ENCODE measurements around the gene MFSD1. TPM values are rescaled to one million over a fixed set of nuclear protein-coding genes. Genes with fewer than 3 reads are reported as not detected.

Gene MFSD1
- polyA plus RNA-seq, 3 donors = 110 to 262 (median 225) TPM

DNA sequence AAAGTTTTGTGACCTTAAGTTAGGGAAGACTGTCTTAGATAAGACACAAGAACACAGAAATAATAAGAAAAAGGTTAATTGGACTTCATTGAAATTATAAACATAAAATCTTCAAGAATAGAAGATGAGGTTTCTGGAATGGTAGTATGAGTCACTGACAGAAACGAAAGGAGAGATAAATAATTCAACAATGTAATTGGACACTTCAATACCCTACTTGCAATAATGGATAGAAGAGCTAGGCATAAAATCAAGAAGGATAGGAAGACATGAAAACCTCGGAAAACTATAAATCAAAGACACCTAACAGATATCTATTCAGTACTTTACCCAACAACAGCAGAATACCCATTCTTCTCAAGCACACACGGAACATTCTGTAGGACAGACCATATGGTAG lies 15.9 kb upstream of the MFSD1 start:
- Histone ChIP-seq H3K4me3 (replicated peaks in 1 of 3; ENCODE audit: low read depth in 2 of 3, low read length in 3 of 3) (no peak overlapping the region), H3K27me3 (ENCODE audit: control insufficient read depth in 2 of 2, insufficient read depth in 2 of 2, low read length in 2 of 2) (no peaks in the 10 kb centered on the region), H2AFZ (ENCODE audit: insufficient read depth, low read depth, low read length, poor library complexity, severe bottlenecking) (no peak overlapping the region), H3K9ac (ENCODE audit: insufficient read depth, low read length, poor library complexity, severe bottlenecking) (no peak overlapping the region), H3K4me1 (ENCODE audit: control insufficient read depth in 1 of 2, insufficient read depth in 2 of 2, low read length in 2 of 2) (peaks cover 1% of the 10 kb centered on the region in 2 donors), H3K27ac (ENCODE audit: low read depth in 1 of 2, low read length in 2 of 2) (no peak overlapping the region), H3K79me2 (ENCODE audit: insufficient read depth, low read length) (no peaks in the 10 kb centered on the region), H3K36me3 (replicated peaks in 1 of 2; ENCODE audit: control insufficient read depth in 1 of 2, insufficient read depth in 2 of 2, low read length in 2 of 2) (no peaks in the 10 kb centered on the region), H3K4me2 (replicated peaks; ENCODE audit: extremely low read depth, low read length, poor library complexity, severe bottlenecking) (no peak overlapping the region), H3K9me3 (replicated peaks in 1 of 2; ENCODE audit: control insufficient read depth in 1 of 2, insufficient read depth in 1 of 2, low read length in 2 of 2) (no peaks in the 10 kb centered on the region), H4K20me1 (ENCODE audit: insufficient read depth, low read length) (no peaks in the 10 kb centered on the region)
- no peak overlapping the region for H3K27ac Mint-ChIP-seq
- TF ChIP-seq, protein P1, sequence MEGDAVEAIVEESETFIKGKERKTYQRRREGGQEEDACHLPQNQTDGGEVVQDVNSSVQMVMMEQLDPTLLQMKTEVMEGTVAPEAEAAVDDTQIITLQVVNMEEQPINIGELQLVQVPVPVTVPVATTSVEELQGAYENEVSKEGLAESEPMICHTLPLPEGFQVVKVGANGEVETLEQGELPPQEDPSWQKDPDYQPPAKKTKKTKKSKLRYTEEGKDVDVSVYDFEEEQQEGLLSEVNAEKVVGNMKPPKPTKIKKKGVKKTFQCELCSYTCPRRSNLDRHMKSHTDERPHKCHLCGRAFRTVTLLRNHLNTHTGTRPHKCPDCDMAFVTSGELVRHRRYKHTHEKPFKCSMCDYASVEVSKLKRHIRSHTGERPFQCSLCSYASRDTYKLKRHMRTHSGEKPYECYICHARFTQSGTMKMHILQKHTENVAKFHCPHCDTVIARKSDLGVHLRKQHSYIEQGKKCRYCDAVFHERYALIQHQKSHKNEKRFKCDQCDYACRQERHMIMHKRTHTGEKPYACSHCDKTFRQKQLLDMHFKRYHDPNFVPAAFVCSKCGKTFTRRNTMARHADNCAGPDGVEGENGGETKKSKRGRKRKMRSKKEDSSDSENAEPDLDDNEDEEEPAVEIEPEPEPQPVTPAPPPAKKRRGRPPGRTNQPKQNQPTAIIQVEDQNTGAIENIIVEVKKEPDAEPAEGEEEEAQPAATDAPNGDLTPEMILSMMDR (IDR thresholded peaks at IDR 0.05) = no peak
- H3K4me1 Mint-ChIP-seq = peaks cover under 1% of the 10 kb centered on the region
- H3K4me3 Mint-ChIP-seq = no peak overlapping the region
- H3K9me3 Mint-ChIP-seq = peaks cover 0 to 3% (median 0%) of the 10 kb centered on the region in 7 donors
- peaks cover 0 to 4% (median 0%) of the 10 kb centered on the region in 3 donors for H3K27me3 Mint-ChIP-seq (ENCODE audit: low read depth in 3 of 3)
- WGBS (ENCODE audit: insufficient coverage) = no CpG with 5 or more reads among the region's 3 CpGs
- intact Hi-C loops (cut with micrococcal nuclease) = loop anchor here (5.0 kb wide), 2 partner anchors 124 to 129 kb away; no protein-coding TSS in a partner anchor
- DNase-seq = no peak
- H3K36me3 Mint-ChIP-seq = no peaks in the 10 kb centered on the region

DNA sequence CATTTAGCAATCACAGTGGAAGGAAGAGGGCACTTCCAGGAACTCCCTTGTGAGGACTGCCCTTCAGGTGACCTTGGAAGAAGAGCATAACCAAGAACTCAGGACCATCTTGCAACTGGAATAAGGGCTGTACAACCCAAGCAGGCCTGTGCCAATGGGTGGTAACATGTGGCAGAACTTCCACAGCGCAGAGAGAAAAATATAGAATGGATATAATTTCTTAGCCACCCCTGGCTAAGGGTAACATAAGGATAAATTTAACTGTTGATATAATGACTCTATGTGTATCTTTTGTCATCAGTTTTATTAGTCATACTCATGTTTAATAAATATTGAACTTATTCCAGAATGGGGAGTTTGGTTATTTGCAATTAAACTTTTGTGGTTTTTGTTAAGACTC lies 13.4 kb upstream of the MFSD1 start:
- no peak overlapping the region for H3K4me3 Mint-ChIP-seq
- Histone ChIP-seq H2AFZ (ENCODE audit: insufficient read depth, low read depth, low read length, poor library complexity, severe bottlenecking) (no peak overlapping the region), H3K27me3 (ENCODE audit: control insufficient read depth in 2 of 2, insufficient read depth in 2 of 2, low read length in 2 of 2) (no peaks in the 10 kb centered on the region), H3K9me3 (replicated peaks in 1 of 2; ENCODE audit: control insufficient read depth in 1 of 2, insufficient read depth in 1 of 2, low read length in 2 of 2) (no peaks in the 10 kb centered on the region), H4K20me1 (ENCODE audit: insufficient read depth, low read length) (no peaks in the 10 kb centered on the region), H3K79me2 (ENCODE audit: insufficient read depth, low read length) (no peaks in the 10 kb centered on the region), H3K4me3 (replicated peaks in 1 of 3; ENCODE audit: low read depth in 2 of 3, low read length in 3 of 3) (no peak overlapping the region), H3K4me1 (ENCODE audit: control insufficient read depth in 1 of 2, insufficient read depth in 2 of 2, low read length in 2 of 2) (peaks cover 5% of the 10 kb centered on the region in 2 donors), H3K27ac (ENCODE audit: low read depth in 1 of 2, low read length in 2 of 2) (no peak overlapping the region), H3K9ac (ENCODE audit: insufficient read depth, low read length, poor library complexity, severe bottlenecking) (no peak overlapping the region), H3K4me2 (replicated peaks; ENCODE audit: extremely low read depth, low read length, poor library complexity, severe bottlenecking) (no peak overlapping the region), H3K36me3 (replicated peaks in 1 of 2; ENCODE audit: control insufficient read depth in 1 of 2, insufficient read depth in 2 of 2, low read length in 2 of 2) (no peaks in the 10 kb centered on the region)
- peaks cover 5% of the 10 kb centered on the region for H3K4me1 Mint-ChIP-seq
- no peak for DNase-seq
- WGBS (ENCODE audit: insufficient coverage) = no CpG with 5 or more reads among the region's 1 CpG
- peaks cover 0 to 3% (median 0%) of the 10 kb centered on the region in 7 donors for H3K9me3 Mint-ChIP-seq
- H3K27ac Mint-ChIP-seq = no peak overlapping the region
- H3K36me3 Mint-ChIP-seq = no peaks in the 10 kb centered on the region
- intact Hi-C loops (cut with micrococcal nuclease) = loop anchor here (5.0 kb wide), 2 partner anchors 126 to 131 kb away; no protein-coding TSS in a partner anchor
- TF ChIP-seq, protein P1 (IDR thresholded peaks at IDR 0.05) = no peak
- peaks cover 0 to 2% (median 2%) of the 10 kb centered on the region in 3 donors for H3K27me3 Mint-ChIP-seq (ENCODE audit: low read depth in 3 of 3)
